HG02973 (cell line): ENCODE results near the gene PANK4.
"Not testable (repeated sequence)": the region's sequence is repeated elsewhere in the genome, so short reads cannot be mapped to it uniquely, and the experiment has no call there.

Source experiments
- ATAC-seq: cut with Tn5 transposase; IDR thresholded peaks from one replicate; pipeline ENCODE4 v1.9.1; 2021; ENCODE audit warnings: moderate library complexity; ENCODE audit not compliant: unreplicated experiment

Gene PANK4

GRCh38 chr1:2525920-2526823 lies at the start of gene PANK4:
Gene PANK4, minus strand, starts transcription at chr1:2526596. Its CDS starts 9 bp downstream, at chr1:2526587.
- ATAC-seq, result peak; percentile 77

- ATAC-seq, result no peak
Measured at GRCh38 chr1:2574350-2574749, 48.0 kb upstream of the PANK4 start.

- ATAC-seq, result no peak
Measured at GRCh38 chr1:2573250-2573920, 47.0 kb upstream of the PANK4 start.

GRCh38 chr1:2571348-2571747 lies 45.0 kb upstream of the PANK4 start:
- no peak for ATAC-seq

GRCh38 chr1:2570332-2570731 lies 43.9 kb upstream of the PANK4 start:
- no peak for ATAC-seq

GRCh38 chr1:2569703-2570102 lies 43.3 kb upstream of the PANK4 start:
- ATAC-seq, result not testable (repeated sequence)

- ATAC-seq, result no peak
Measured at GRCh38 chr1:2569060-2569459, 42.7 kb upstream of the PANK4 start.

- not testable (repeated sequence) for ATAC-seq
Measured at GRCh38 chr1:2568187-2568816, 41.9 kb upstream of the PANK4 start.

- no peak for ATAC-seq
Measured at GRCh38 chr1:2567083-2567679, 40.8 kb upstream of the PANK4 start.

- ATAC-seq, result no peak
Measured at GRCh38 chr1:2566101-2567045, 40.0 kb upstream of the PANK4 start.

GRCh38 chr1:2564815-2565374 lies 38.5 kb upstream of the PANK4 start:
- ATAC-seq, result no peak

- ATAC-seq, result no peak
Measured at GRCh38 chr1:2564006-2564814, 37.8 kb upstream of the PANK4 start.

- no peak for ATAC-seq
Measured at GRCh38 chr1:2563205-2563604, 36.8 kb upstream of the PANK4 start.

GRCh38 chr1:2561898-2562895 lies 35.8 kb upstream of the PANK4 start:
- no peak for ATAC-seq

GRCh38 chr1:2561446-2561845 lies 35.0 kb upstream of the PANK4 start:
- no peak for ATAC-seq

- ATAC-seq, result no peak
Measured at GRCh38 chr1:2560299-2561073, 34.1 kb upstream of the PANK4 start.
